Neuronal stem cell (in vitro differentiated cells): Measurements from ENCODE around the gene SLC6A9.
A peak's percentile ranks its signal among the peaks of the same experiment; 100 is the strongest.

Experiments used
- DNase-seq: peaks from one replicate; pipeline ENCODE4 v3.0.0-alpha.2; 2013; ENCODE audit warnings: low spot score
- H2AFZ ChIP-seq: one replicate; pipeline ENCODE4 v1.6.1; 2013; ENCODE audit warnings: mild to moderate bottlenecking, low read length, inconsistent platforms
- H2AK5ac ChIP-seq: 2 replicates; pipeline ENCODE4 v1.6.1; 2013; ENCODE audit warnings: low read depth, mild to moderate bottlenecking, inconsistent platforms, low read length, moderate library complexity, mixed read lengths
- H2BK120ac ChIP-seq: 2 replicates; pipeline ENCODE4 v1.6.1; 2013; ENCODE audit warnings: low read depth, mild to moderate bottlenecking, inconsistent platforms, low read length, moderate library complexity, mixed read lengths
- H2BK12ac ChIP-seq: one replicate; pipeline ENCODE4 v1.6.1; 2013; ENCODE audit warnings: low read length, inconsistent platforms
- H2BK15ac ChIP-seq: 2 replicates; pipeline ENCODE4 v1.6.1; 2013; ENCODE audit warnings: mild to moderate bottlenecking, low read length, inconsistent platforms, mixed read lengths
- H2BK5ac ChIP-seq: one replicate; pipeline ENCODE4 v1.6.1; 2013; ENCODE audit warnings: inconsistent platforms, mild to moderate bottlenecking, low read length, moderate library complexity
- H3K14ac ChIP-seq: one replicate; pipeline ENCODE4 v1.6.1; 2013; ENCODE audit warnings: low read length, inconsistent platforms
- H3K18ac ChIP-seq: 2 replicates; pipeline ENCODE4 v1.6.1; 2013; ENCODE audit warnings: low read length, inconsistent platforms
- H3K23ac ChIP-seq: 2 replicates; pipeline ENCODE4 v1.6.1; 2013; ENCODE audit warnings: low read depth, mild to moderate bottlenecking, mixed read lengths, low read length, inconsistent platforms; ENCODE audit not compliant: poor library complexity
- H3K27ac ChIP-seq: replicated peaks from 3 replicates; pipeline ENCODE4 v1.5.1; 2013; ENCODE audit warnings: low read length, inconsistent platforms
- H3K27me3 ChIP-seq, 3 experiments: 2 replicates each; pipeline ENCODE4 v1.6.1; 2013; ENCODE audit warnings: low read length in 3 of 3, mild to moderate bottlenecking in 2 of 3, inconsistent platforms in 1 of 3, low read depth in 1 of 3, mixed read lengths in 1 of 3, moderate library complexity in 1 of 3; ENCODE audit not compliant: control insufficient read depth in 3 of 3, insufficient read depth in 3 of 3
- H3K36me3 ChIP-seq, 2 donors: replicated peaks in 1 of 2; 2 replicates each; pipeline ENCODE4 v1.6.1; 2013; ENCODE audit warnings: low read length in 2 of 2; ENCODE audit not compliant: control insufficient read depth in 2 of 2, insufficient read depth in 2 of 2
- H3K4ac ChIP-seq: 2 replicates; pipeline ENCODE4 v1.6.1; 2013; ENCODE audit warnings: inconsistent platforms, mild to moderate bottlenecking, low read length, moderate library complexity
- H3K4me1 ChIP-seq, 2 donors: 1 replicate in 1 of 2; 2 replicates in 1 of 2; pipeline ENCODE4 v1.6.1; 2013; ENCODE audit warnings: low read length in 2 of 2, low read depth in 1 of 2; ENCODE audit not compliant: control insufficient read depth in 2 of 2, insufficient read depth in 1 of 2
- H3K4me2 ChIP-seq: one replicate; pipeline ENCODE4 v1.6.1; 2013; ENCODE audit warnings: mild to moderate bottlenecking, low read length, inconsistent platforms; ENCODE audit not compliant: insufficient read depth, poor library complexity, severe bottlenecking
- H3K4me3 ChIP-seq, 2 donors: 2 replicates each; pipeline ENCODE4 v1.5.1; 2013; ENCODE audit warnings: low read length in 2 of 2, mild to moderate bottlenecking in 2 of 2, inconsistent platforms in 1 of 2, moderate library complexity in 1 of 2
- H3K79me1 ChIP-seq: one replicate; pipeline ENCODE4 v1.6.1; 2013; ENCODE audit warnings: low read depth, mild to moderate bottlenecking, inconsistent platforms, low read length, moderate library complexity
- H3K9ac ChIP-seq: one replicate; pipeline ENCODE4 v1.6.1; 2013; ENCODE audit warnings: mild to moderate bottlenecking, low read depth, low read length, inconsistent platforms; ENCODE audit not compliant: poor library complexity
- H3K9me3 ChIP-seq, 2 donors: replicated peaks in 1 of 2; 2 replicates each; pipeline versions ENCODE3 to v1.6.1; 2013; ENCODE audit warnings: low read length in 2 of 2, mild to moderate bottlenecking in 2 of 2, inconsistent platforms in 1 of 2, low read depth in 1 of 2, mixed read lengths in 1 of 2, moderate library complexity in 1 of 2; ENCODE audit not compliant: control insufficient read depth in 2 of 2, insufficient read depth in 1 of 2
- H4K8ac ChIP-seq: one replicate; pipeline ENCODE4 v1.6.1; 2013; ENCODE audit warnings: low read depth, mild to moderate bottlenecking, inconsistent platforms, low read length, moderate library complexity
- H4K91ac ChIP-seq: one replicate; pipeline ENCODE4 v1.6.1; 2013; ENCODE audit warnings: low read length, low read depth, mild to moderate bottlenecking, inconsistent platforms; ENCODE audit not compliant: poor library complexity
- WGBS, 2 donors: extraction: QIAGEN DNeasy Blood & Tissue Kit; methylation state at CpG; one replicate each; pipeline ENCODE4 v1.1.7; 2013; ENCODE audit warnings: missing lambda C conversion rate in 2 of 2, mixed read lengths in 1 of 2; ENCODE audit not compliant: insufficient read length in 2 of 2, insufficient replicate concordance in 1 of 2; ENCODE audit errors: extremely low coverage in 2 of 2; 5-methylcytosine and 5-hydroxymethylcytosine counted together

SLC6A9 gene

GRCh38 chr1:44024903-44025525, 6.2 kb downstream of the SLC6A9 start:
- H4K91ac ChIP-seq, result no peak overlapping the region
- no peaks in the 10 kb centered on the region for H3K9me3 ChIP-seq
- no peaks in the 10 kb centered on the region for H3K79me1 ChIP-seq
- H3K4me3 ChIP-seq, result no peak overlapping the region
- no peak overlapping the region for H3K27ac ChIP-seq
- H2BK5ac ChIP-seq, result no peak overlapping the region
- no peak overlapping the region for H2AFZ ChIP-seq
- no peak overlapping the region for H4K8ac ChIP-seq
- no peak overlapping the region for H2BK120ac ChIP-seq
- DNase-seq, result no peak
- no peak overlapping the region for H2AK5ac ChIP-seq
- H2BK12ac ChIP-seq, result no peak overlapping the region
- no peak overlapping the region for H3K23ac ChIP-seq
- H3K9ac ChIP-seq, result no peak overlapping the region
- H3K36me3 ChIP-seq, result peaks cover 0 to 27% of the 10 kb centered on the region in 2 donors
- peaks cover 5 to 9% of the 10 kb centered on the region in 2 donors for H3K4me1 ChIP-seq
- no peak overlapping the region for H3K18ac ChIP-seq
- no peak overlapping the region for H2BK15ac ChIP-seq
- H3K27me3 ChIP-seq, result no peaks in the 10 kb centered on the region
- H3K14ac ChIP-seq, result no peak overlapping the region
- H3K4ac ChIP-seq, result no peak overlapping the region
- no CpG with 5 or more reads among the region's 13 CpGs for WGBS, 2 donors
- H3K4me2 ChIP-seq, result no peak overlapping the region

DNA sequence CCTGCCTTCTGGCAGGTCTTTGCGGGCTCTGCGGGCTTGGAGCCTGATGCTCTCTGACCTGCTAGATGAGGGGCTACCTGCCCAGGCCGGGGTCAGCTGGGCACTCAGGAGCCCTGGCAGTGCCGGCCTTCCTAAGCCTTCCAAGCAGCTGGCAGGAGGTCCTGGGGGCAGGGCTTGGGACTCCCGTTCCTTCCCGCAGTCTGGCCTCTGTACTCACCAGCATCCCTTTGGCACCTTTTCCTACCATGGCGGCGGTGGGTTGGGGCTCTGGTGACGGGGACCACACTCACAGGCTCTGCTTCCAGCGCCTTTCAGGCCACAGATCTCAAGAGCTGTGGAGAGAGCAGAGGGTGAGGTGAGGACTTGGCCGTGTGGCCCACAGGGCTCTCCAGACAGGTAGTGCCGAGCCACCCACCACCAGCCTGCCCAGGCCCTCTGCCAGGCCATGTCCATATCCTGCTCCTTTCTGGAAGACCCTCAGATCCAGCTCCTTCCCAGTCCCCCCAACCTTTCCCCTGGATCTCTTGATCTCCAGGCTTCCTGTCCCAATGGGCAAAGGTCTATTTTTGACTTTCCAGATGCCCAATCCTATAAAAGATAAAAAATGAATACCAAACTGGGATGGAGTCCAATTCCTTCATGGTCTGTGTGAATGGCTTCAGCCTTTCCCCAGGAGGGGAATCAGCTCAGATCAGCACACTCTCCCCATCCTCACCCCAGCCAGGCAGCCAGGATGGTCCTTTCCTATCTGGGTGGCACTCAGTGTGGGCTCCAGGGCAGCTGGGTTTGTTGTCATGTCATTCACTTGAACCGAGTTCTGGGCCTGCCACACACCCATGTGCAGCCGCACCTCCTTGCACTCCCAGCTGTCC, 7.0 kb downstream of the SLC6A9 start:
- no peak overlapping the region for H3K18ac ChIP-seq
- H2BK120ac ChIP-seq, result no peak overlapping the region
- H2AFZ ChIP-seq, result no peak overlapping the region
- no peak overlapping the region for H4K91ac ChIP-seq
- no peak overlapping the region for H2AK5ac ChIP-seq
- H3K27me3 ChIP-seq, result no peaks in the 10 kb centered on the region
- H3K4me3 ChIP-seq, result no peak overlapping the region
- H2BK12ac ChIP-seq, result no peak overlapping the region
- peak overlapping the region; percentile 6 for H2BK5ac ChIP-seq
- no peak for DNase-seq
- H3K9me3 ChIP-seq, result no peaks in the 10 kb centered on the region
- WGBS, 2 donors, result no CpG with 5 or more reads among the region's 14 CpGs
- no peak overlapping the region for H2BK15ac ChIP-seq
- H3K23ac ChIP-seq, result no peak overlapping the region
- H3K79me1 ChIP-seq, result no peaks in the 10 kb centered on the region
- H3K27ac ChIP-seq, result no peak overlapping the region
- no peak overlapping the region for H3K4me2 ChIP-seq
- H4K8ac ChIP-seq, result no peak overlapping the region
- no peak overlapping the region for H3K14ac ChIP-seq
- H3K9ac ChIP-seq, result no peak overlapping the region
- peaks cover 0 to 27% of the 10 kb centered on the region in 2 donors for H3K36me3 ChIP-seq
- peaks cover 6 to 12% of the 10 kb centered on the region in 2 donors for H3K4me1 ChIP-seq
- no peak overlapping the region for H3K4ac ChIP-seq

DNA sequence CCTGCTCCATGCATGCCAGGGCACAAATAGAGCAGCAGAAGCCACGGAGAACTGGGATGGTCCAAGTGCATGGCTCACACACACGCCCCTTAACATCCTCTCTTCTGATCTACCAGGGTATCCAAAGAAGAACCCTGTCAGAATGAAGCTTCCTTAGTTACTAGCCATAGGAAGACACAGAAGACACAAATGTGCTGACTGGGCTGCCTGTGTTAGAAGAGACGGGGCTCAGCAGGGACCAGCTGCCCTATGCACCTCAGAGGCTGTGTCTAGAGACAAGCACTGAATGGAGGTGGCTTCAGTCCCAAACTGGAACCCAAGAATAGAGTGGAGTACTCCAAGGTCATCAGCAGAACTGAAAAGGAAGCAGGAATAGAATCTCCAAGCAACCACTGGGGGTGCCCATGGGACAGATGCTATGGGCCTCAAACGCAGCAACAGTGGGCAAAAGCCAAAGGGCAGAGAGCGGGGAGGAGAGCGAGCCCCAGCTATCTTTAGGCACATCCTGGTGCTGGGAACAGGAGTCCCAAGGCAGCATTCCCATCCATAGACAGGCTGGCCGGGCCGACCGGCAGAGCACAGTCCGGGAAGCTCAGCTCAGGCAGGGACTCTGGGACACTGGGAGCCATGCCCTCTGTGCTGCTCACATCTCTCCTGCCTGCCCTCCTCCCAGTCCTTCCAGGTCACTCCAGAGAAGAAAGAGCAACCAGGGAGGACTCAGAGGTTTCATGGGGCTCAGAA, 9.5 kb downstream of the SLC6A9 start:
- H3K9me3 ChIP-seq, result no peaks in the 10 kb centered on the region
- no peak overlapping the region for H3K4me2 ChIP-seq
- H2BK12ac ChIP-seq, result no peak overlapping the region
- WGBS, 2 donors, result no CpG with 5 or more reads among the region's 10 CpGs
- H2BK5ac ChIP-seq, result no peak overlapping the region
- no peak overlapping the region for H3K27ac ChIP-seq
- H2BK15ac ChIP-seq, result peak overlapping the region; percentile 77
- H3K4me3 ChIP-seq, result no peak overlapping the region
- no peak overlapping the region for H4K91ac ChIP-seq
- no peak overlapping the region for H3K23ac ChIP-seq
- H4K8ac ChIP-seq, result no peak overlapping the region
- H3K14ac ChIP-seq, result no peak overlapping the region
- H3K9ac ChIP-seq, result no peak overlapping the region
- peaks cover 13 to 21% of the 10 kb centered on the region in 2 donors for H3K4me1 ChIP-seq
- no peak overlapping the region for H3K4ac ChIP-seq
- H2AFZ ChIP-seq, result no peak overlapping the region
- H3K36me3 ChIP-seq, result peaks cover 0 to 26% of the 10 kb centered on the region in 2 donors
- no peak for DNase-seq
- no peak overlapping the region for H3K18ac ChIP-seq
- no peaks in the 10 kb centered on the region for H3K79me1 ChIP-seq
- H3K27me3 ChIP-seq, result no peaks in the 10 kb centered on the region
- H2AK5ac ChIP-seq, result no peak overlapping the region
- H2BK120ac ChIP-seq, result no peak overlapping the region

GRCh38 chr1:44021156-44021555, 10.1 kb downstream of the SLC6A9 start:
- no peak overlapping the region for H2AK5ac ChIP-seq
- H2BK5ac ChIP-seq, result no peak overlapping the region
- no peak overlapping the region for H3K14ac ChIP-seq
- no peak overlapping the region for H2BK12ac ChIP-seq
- peak overlapping the region; percentile 77 for H2BK15ac ChIP-seq
- H3K4ac ChIP-seq, result no peak overlapping the region
- peaks cover 0 to 25% of the 10 kb centered on the region in 2 donors for H3K36me3 ChIP-seq
- no peak overlapping the region for H2BK120ac ChIP-seq
- no peak overlapping the region for H3K4me2 ChIP-seq
- no peak overlapping the region for H4K91ac ChIP-seq
- H3K4me3 ChIP-seq, result no peak overlapping the region
- no peaks in the 10 kb centered on the region for H3K27me3 ChIP-seq
- H3K79me1 ChIP-seq, result no peaks in the 10 kb centered on the region
- H4K8ac ChIP-seq, result no peak overlapping the region
- no peak overlapping the region for H3K27ac ChIP-seq
- no peak overlapping the region for H3K9ac ChIP-seq
- no peaks in the 10 kb centered on the region for H3K9me3 ChIP-seq
- H2AFZ ChIP-seq, result no peak overlapping the region
- DNase-seq, result no peak
- H3K23ac ChIP-seq, result no peak overlapping the region
- peak overlapping the region; percentile 27 for H3K18ac ChIP-seq
- peaks cover 19 to 27% of the 10 kb centered on the region in 2 donors for H3K4me1 ChIP-seq
- WGBS, 2 donors, result no CpG with 5 or more reads among the region's 8 CpGs
